Tibial nerve (tissue), 4 donors: ENCODE measurements around the gene GLIS2. TPM values are rescaled to one million over a fixed set of nuclear protein-coding genes. Genes with fewer than 3 reads are reported as not detected.

Source experiments
- DNase-seq, 2 donors: peaks; one replicate each; pipeline ENCODE4 v3.0.0-alpha.2; 2019; ENCODE audit warnings: low spot score in 2 of 2
- H3K27ac ChIP-seq, 4 donors: fragments of 200-600 bp; sonication (generic) in 3 of 4; one replicate each; pipeline ENCODE4 v1.5.1; 2017 to 2019; ENCODE audit warnings: mild to moderate bottlenecking in 1 of 4
- H3K27me3 ChIP-seq, 2 donors: fragments of 200-600 bp; sonication (generic) in 1 of 2; one replicate each; pipeline versions ENCODE4 v1.5.1 to v1.6.0; 2017 to 2019
- H3K36me3 ChIP-seq, 3 donors: fragments of 200-600 bp; sonication (generic); one replicate each; pipeline ENCODE4 v1.5.1; 2018 to 2019
- H3K4me1 ChIP-seq, 4 donors: fragments of 200-600 bp; sonication (generic) in 3 of 4; one replicate each; pipeline ENCODE4 v1.5.1; 2017 to 2019
- H3K4me3 ChIP-seq, 4 donors: fragments of 200-600 bp; sonication (generic) in 3 of 4; one replicate each; pipeline ENCODE4 v1.5.1; 2017 to 2019; ENCODE audit warnings: mild to moderate bottlenecking in 1 of 4, moderate library complexity in 1 of 4
- H3K9me3 ChIP-seq, 4 donors: fragments of 200-600 bp; sonication (generic) in 3 of 4; one replicate each; pipeline ENCODE4 v1.5.1; 2017 to 2019
- EP300 ChIP-seq, 2 donors: sonication (generic); formaldehyde crosslinking; IDR thresholded peaks; one replicate each; pipeline ENCODE4 v1.6.1; 2017; ENCODE audit warnings: antibody characterized with exemption in 2 of 2, mild to moderate bottlenecking in 1 of 2
- POLR2A ChIP-seq, 2 donors: fragments of 450-650 bp; IDR thresholded peaks; one replicate each; pipeline ENCODE4 v1.6.1; 2017; ENCODE audit warnings: antibody characterized with exemption in 2 of 2, mild to moderate bottlenecking in 2 of 2, moderate library complexity in 2 of 2
- WGBS, 2 donors: methylation state at CpG; one replicate each; pipeline ENCODE4 v1.1.5; 2018; 5-methylcytosine and 5-hydroxymethylcytosine counted together
- total RNA-seq, 4 donors: library from RNA; depleted of rRNA; stranded (reverse); fragments of >200 nt; gene quantifications; one replicate each; pipeline ENCODE4 v1.1.0, GENCODE V29; 2016
- TF ChIP-seq, protein P1 (sequence below), 5 experiments: fragments of 200-600 bp in 3 of 5; fragments of 450-650 bp in 2 of 5; sonication (generic) in 3 of 5; IDR thresholded peaks; one replicate each; pipeline ENCODE4 v1.5.1; 2016 to 2019; ENCODE audit warnings: antibody characterized with exemption in 5 of 5, mild to moderate bottlenecking in 3 of 5, moderate library complexity in 2 of 5

Gene GLIS2
- total RNA-seq, 4 donors from 2014 or later: 9.0 to 11.1 (median 10.8) TPM

DNA sequence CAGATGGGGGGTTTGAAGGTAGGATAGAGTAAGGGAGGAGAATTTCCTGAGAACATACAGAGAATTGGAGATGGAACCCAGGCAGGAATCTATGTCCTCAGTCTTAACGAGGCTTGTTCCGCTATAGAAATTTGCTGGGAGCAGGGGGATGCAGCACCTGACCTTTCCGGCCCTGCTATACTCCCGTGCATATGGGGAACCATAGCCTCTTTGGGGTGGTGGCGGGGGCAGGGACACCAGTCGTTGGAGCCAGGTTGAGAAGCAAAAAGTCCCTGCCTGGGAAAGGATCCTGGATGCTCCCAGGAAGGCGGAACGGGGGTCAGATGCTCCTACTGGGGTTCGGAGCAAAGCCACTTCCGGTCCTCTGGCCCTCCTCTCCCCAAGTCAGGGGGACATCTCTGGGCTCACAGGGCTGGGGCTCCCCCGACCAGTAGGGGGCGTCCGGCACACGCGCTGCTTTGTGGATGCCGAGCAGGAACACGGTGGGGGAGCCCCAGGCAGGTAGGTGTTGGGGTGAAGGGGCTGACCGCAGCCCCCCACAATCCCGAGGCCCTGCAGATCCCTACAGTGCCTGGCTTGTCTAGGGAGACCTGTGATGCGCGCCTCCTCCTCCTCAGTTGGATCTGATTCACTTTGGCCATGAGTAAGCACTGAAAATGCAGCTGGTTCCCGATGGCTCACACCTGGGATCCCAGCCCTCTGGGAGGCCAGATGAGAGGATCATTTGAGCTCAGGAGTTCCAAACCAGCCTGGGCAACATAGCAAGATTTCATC is 27.5 kb upstream of the GLIS2 start:
- 14 to 15% methylated on average over 19 to 21 of the region's 22 CpGs for WGBS, 2 donors
- no peaks in the 10 kb centered on the region for H3K36me3 ChIP-seq
- H3K4me3 ChIP-seq: no peak overlapping the region
- TF ChIP-seq POLR2A (IDR thresholded peaks at IDR 0.05) (no peak), EP300 (IDR thresholded peaks at IDR 0.05) (no peak)
- TF ChIP-seq, protein P1, sequence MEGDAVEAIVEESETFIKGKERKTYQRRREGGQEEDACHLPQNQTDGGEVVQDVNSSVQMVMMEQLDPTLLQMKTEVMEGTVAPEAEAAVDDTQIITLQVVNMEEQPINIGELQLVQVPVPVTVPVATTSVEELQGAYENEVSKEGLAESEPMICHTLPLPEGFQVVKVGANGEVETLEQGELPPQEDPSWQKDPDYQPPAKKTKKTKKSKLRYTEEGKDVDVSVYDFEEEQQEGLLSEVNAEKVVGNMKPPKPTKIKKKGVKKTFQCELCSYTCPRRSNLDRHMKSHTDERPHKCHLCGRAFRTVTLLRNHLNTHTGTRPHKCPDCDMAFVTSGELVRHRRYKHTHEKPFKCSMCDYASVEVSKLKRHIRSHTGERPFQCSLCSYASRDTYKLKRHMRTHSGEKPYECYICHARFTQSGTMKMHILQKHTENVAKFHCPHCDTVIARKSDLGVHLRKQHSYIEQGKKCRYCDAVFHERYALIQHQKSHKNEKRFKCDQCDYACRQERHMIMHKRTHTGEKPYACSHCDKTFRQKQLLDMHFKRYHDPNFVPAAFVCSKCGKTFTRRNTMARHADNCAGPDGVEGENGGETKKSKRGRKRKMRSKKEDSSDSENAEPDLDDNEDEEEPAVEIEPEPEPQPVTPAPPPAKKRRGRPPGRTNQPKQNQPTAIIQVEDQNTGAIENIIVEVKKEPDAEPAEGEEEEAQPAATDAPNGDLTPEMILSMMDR (IDR thresholded peaks at IDR 0.05): peak; percentile 94 to 97 (median 96)
- H3K9me3 ChIP-seq: no peaks in the 10 kb centered on the region
- peaks cover 0 to 32% (median 5%) of the 10 kb centered on the region in 4 donors for H3K4me1 ChIP-seq
- H3K27ac ChIP-seq: no peak overlapping the region
- peak; percentile 57 to 66 for DNase-seq
- H3K27me3 ChIP-seq: no peaks in the 10 kb centered on the region

DNA sequence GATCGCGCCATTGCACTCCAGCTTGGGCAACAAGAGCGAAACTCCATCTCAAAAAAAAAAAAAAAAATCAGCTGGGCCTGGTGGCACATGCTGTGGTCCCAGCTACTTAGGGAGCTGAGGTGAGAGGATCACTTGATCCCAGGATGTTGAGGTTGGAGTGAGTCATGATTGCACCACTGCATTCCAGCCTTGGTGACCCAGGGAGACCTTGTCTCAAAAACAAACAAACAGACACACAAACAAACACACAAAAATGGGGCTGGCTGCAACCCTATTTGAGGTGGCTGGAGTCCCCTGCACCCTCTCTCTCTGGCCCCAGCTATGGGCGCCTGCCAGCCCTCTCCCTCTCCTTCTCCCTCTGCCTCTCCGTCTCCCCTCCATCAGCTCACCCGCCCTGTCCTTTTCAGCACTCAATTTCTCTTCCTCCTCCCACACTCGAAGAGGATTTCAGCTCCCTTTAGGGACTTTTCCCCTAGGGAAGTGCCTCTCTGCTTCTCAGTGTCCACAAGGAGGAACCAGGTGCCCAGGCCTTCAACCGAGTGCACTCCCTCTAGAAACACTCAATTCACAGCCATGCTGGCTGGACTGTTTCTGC is 25.5 kb upstream of the GLIS2 start:
- H3K36me3 ChIP-seq: no peaks in the 10 kb centered on the region
- 79% methylated on average over 8 of the region's 8 CpGs for WGBS, 2 donors
- no peaks in the 10 kb centered on the region for H3K27me3 ChIP-seq
- H3K4me1 ChIP-seq: peaks cover 0 to 46% (median 17%) of the 10 kb centered on the region in 4 donors
- no peak for DNase-seq
- no peak overlapping the region for H3K27ac ChIP-seq
- H3K4me3 ChIP-seq: no peak overlapping the region
- no peaks in the 10 kb centered on the region for H3K9me3 ChIP-seq
- TF ChIP-seq POLR2A (IDR thresholded peaks at IDR 0.05) (no peak), EP300 (IDR thresholded peaks at IDR 0.05) (no peak)
- TF ChIP-seq, protein P1 (IDR thresholded peaks at IDR 0.05): no peak

DNA sequence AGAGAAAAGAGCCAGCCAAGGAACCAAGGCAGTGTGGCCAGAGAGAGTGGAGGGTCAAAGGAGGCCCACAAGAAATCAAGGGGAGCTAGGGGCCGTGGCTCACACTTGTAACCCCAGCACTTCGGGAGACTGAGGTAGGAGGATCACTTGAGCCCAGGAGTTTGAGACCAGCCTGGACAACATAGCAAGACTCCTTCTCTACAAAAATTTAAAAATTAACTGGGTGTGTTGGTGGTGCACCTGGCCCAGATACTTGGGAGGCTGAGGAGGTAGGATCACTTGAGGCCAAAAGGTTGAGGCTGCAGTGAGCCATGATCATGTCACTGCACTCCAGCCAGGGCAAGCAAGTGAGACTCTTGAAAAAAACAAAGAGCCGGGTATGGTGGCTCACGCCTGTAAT is 24.2 kb upstream of the GLIS2 start:
- no peaks in the 10 kb centered on the region for H3K27me3 ChIP-seq
- peaks cover 0 to 46% (median 17%) of the 10 kb centered on the region in 4 donors for H3K4me1 ChIP-seq
- DNase-seq: no peak
- no peak overlapping the region for H3K4me3 ChIP-seq
- WGBS, 2 donors: 90 to 97% methylated on average over 4 of the region's 4 CpGs
- no peaks in the 10 kb centered on the region for H3K36me3 ChIP-seq
- TF ChIP-seq, protein P1 (IDR thresholded peaks at IDR 0.05): no peak
- TF ChIP-seq EP300 (IDR thresholded peaks at IDR 0.05) (no peak), POLR2A (IDR thresholded peaks at IDR 0.05) (no peak)
- peak overlapping the region in 2 of 4 donors; percentile 20 to 31 for H3K27ac ChIP-seq
- H3K9me3 ChIP-seq: no peaks in the 10 kb centered on the region

DNA sequence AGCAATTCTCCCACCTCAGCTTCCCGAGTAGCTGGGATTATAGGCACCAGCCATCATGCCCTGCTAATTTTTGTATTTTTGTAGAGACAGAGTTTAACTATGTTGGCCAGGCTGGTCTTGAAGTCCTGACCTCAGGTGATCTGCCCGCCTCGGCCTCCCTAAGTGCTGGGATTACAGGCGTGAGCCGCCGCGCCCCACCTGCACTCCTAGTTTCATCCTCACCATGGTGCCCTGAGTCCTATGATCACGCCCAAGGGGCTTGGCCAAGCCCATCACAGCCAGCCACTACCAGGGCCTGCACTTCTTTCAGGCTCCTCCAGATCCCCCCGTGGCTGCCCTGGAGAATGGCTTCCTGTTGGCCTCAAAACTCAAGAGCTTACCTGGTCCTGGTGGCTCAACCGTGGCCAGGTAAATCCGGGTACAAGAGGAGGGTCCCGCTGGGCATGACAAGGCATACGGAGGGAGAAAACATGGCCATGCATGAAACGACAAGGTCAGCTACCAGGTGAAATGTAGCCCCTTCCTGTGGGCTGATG is 22.6 kb upstream of the GLIS2 start:
- Histone ChIP-seq H3K9me3 (no peaks in the 10 kb centered on the region), H3K36me3 (no peaks in the 10 kb centered on the region), H3K4me1 (peaks cover 0 to 42% (median 15%) of the 10 kb centered on the region in 4 donors), H3K4me3 (no peak overlapping the region), H3K27ac (peak overlapping the region in 2 of 4 donors; percentile 21 to 62), H3K27me3 (no peaks in the 10 kb centered on the region)
- WGBS, 2 donors: 59 to 66% methylated on average over 14 of the region's 14 CpGs
- TF ChIP-seq EP300 (IDR thresholded peaks at IDR 0.05) (no peak), POLR2A (IDR thresholded peaks at IDR 0.05) (no peak)
- TF ChIP-seq, protein P1 (IDR thresholded peaks at IDR 0.05): no peak
- DNase-seq: no peak
